IPS-11a (cell line): ENCODE results near the gene SCN4B.

Experiments
- H3K4me3 ChIP-seq: one replicate; pipeline ENCODE4 v1.5.1; 2013; ENCODE audit warnings: low read depth, low read length, control low read depth

Gene SCN4B

DNA sequence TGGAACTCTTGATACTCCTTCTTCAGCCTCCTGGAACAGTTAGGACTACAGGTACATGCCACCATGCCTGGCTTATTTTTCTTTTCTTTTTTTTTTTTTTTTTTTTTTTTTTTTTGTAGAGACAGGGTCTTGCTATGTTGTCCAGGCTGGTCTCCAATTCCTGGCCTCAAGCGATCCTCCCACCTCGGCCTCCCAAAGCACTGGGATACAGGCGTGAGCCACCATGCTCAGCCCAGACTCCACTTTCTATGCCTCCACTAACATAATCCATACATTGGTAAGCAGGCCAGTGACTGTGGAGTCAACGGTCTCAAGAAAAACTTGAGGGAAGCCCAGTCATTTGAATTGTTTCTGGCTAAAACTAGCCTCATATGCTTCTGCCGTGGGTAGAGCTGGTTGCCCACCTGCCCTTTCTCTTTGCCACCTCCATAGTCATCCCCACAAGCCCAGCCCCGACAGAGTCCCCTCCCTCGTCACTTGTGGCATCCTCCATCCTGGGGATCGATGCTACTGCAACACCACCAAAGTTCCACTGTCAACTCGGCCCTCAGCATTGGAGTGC lies 21.5 kb upstream of the SCN4B start:
- H3K4me3 ChIP-seq, result no peak overlapping the region

DNA sequence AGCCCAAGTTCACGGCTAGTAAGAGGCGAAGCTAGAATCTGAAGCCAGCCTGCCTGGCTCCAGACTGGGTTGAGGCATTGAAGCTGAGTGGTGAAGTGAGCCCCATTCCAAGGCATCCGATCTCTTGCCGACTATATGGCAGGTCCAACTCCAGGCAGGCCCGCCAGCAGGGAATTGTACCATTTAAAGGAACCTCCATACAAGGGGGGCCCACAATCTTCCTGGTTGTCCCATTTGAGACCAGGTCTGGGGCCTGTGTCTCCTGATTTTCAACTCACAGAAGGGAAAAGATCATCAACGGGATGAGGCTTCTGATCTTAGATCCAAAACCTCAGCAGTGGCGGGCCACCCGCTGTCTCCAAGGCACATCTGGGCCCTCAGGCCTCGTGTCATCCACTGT lies 19.7 kb upstream of the SCN4B start:
- H3K4me3 ChIP-seq, result no peak overlapping the region

DNA sequence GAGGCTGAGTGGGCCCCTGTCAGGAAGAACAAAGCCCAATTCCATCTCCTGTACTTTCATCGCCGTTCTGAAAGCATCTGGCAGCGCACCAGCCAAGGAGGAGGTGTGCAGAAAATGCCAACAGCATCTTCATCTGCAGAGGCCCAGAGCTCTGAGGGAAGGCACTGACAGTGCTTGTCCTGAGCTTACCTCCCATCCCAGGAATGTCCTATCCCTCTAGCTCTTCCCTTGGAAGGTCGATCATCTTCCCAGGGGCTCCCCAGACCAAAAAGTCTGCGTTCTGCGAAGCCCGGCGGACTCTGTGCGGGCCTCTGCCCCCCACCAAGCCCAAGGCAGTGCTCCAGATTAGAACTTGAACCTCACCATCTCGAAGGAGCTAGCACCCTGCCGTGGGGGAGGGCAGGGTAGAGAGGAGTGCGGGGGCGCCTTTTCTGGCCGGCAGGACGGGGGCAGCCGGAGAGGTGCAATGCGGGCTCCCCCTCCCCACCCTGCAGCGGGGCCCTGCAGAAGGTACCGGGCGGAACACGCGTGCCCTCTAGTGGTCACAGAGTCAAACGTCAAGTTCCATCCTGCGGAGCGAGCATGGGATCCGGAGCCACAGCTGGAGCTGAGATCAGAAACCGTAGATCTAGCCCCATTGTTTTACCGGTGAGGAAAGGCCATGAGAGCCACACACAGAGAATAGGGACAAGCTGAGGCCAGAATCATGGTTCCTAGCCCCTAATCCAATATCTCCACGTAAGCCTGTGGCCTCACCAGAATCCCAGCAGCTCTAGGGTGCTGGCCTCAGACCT lies 18.8 kb upstream of the SCN4B start:
- H3K4me3 ChIP-seq, result peak overlapping the region; percentile 57

DNA sequence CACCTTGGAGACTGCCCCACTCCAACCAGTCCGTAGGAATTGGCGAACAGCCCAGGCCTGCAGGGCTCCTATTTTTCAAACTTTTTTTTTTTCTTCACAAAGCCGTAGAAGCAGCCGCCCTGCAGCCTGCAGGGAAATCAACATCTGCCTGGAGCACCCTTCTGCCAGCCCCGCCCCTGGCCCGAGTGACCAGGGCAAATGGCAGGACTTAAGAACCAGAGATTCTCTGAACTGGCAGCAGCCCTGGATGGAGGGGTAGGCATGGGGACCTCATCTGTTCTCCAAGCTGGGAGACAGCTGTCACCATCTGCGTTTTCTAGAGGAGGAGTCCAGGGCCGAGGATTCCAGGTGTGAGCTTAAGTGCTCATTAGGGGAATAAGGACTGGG lies 18.3 kb upstream of the SCN4B start:
- H3K4me3 ChIP-seq, result no peak overlapping the region

DNA sequence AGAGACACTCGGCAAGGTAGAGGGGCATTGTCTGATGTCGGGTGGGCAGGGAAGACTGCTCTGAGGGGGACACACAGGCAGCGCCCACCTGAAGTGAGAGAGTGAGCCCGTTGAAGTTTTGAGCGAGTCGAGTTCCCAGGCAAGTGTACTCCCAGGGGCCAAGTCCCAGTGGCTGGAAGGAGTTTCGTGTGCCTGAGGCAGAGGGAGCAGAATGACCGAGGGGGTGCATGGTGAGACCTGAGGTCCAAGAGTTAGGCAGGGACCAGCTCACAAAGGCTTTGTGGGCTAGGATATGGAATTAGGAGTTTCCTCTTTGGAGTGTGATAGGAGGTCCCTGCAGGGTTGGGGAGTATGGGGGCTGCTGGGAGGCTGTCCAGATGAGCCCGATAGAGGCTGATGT lies 17.6 kb upstream of the SCN4B start:
- H3K4me3 ChIP-seq, result no peak overlapping the region

DNA sequence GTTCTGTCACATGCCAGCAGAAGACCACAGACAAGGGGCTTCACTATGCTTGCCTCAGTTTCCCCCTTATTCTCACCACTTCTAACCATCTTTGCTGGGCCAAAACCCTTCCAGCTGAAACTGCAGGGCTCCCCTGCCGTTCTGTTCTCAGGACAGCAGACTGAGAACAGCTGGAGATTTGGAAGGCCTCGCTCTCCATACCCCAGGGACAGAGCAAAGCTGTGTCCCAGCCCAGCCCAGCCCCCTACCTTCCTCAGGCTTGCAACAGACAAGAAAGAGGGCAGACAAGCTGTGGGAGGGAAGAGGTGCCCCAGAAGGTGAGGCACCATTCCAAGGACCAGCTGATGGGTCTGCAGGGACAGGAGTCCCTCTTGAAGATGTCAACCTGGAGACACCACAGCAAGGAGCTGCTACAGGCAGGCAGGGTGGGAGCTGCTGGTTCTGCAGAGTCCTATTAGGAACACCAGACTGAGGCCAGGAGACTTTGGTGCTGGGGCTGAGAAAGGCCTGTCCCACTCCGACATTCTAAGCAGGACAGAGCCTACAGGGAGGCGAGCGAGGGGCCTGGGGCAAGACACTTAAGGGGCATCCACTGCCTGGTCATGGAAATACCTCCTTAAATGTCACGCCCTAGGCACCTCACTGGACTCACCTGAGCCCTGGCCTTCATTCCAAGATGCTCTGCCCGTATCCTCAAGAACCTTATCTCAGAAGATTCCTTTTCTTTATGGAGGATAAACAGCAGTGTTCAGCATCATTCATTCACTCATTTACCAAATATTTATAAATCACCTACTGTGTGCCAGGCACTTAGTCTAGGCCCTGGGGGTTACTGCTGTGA lies 16.9 kb upstream of the SCN4B start:
- no peak overlapping the region for H3K4me3 ChIP-seq

DNA sequence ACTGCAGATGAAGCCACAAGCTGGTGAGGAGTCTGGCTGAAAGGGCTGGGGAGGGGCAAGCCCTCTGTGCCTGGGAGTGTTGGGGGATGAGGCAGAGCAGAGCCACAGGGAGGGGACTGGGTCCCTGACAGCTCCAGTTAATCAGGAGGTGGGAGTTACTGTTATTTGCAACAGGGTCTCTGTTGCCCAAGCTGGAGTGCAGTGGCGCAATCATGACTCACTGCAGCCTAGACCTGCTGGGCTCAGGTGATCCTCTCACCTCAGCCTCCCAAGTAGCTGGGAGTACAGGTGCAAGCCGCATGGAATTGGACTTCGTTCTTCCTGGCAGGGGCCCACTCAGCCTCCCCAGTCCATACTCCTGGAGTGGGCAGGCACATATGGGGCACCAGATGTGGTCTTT lies 16.1 kb upstream of the SCN4B start:
- no peak overlapping the region for H3K4me3 ChIP-seq

DNA sequence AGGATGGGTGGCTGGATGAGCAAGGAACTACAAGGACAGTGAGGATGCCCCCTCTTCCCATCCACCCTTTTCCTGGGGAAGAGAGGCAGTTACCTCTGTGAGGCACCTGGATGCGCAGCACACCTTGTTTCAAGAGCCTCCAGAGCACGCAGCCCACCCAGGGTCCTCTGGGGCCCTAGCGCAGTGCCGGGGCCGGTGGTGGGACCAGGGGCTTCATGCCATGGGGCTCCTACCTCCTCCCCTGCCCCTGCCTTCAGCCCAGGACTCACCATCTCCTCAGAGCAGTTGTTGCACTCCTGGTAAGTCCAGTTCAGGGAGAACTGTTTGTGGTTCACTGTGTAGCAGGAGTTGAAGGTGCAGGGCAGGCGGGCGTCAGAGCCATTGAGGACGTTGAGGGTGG lies 15.7 kb upstream of the SCN4B start:
- no peak overlapping the region for H3K4me3 ChIP-seq

DNA sequence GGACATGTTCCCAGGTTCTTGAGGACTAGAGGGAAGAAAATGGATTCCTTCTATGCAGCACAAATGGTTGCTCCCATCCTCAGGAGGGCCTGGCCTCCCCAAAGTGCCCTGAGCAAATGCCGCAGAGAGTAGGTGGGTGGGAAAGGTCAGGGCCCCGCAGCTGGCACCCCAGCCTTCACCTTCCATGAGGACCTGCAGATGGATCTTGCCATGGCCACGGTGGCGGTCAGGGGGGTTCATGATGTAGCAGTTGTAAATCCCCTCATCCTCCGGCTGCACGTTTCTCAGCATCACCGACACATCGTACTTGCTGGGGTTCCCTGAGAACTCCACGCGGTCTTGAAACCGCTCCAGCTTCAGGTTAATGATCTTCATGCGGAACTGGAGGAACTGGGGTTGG lies 15.3 kb upstream of the SCN4B start:
- no peak overlapping the region for H3K4me3 ChIP-seq

DNA sequence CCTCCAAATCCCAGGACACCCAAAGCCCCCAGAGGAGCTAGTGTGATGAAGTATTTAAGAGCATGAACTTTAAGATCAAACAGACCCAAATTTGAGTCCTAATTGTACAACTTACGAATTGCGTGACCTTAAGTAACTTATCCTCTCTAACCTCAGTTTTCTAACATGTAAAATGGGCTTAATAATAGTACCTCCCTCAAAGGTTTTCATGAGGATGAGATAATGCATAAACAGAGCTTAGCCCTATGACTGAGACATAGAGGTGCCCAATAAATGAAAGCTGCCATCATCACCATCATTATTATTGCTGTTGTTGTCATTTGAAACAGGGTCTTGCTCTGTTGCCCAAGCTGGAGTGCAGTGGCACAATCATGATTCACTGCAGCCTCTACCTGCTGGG lies 14.6 kb upstream of the SCN4B start:
- no peak overlapping the region for H3K4me3 ChIP-seq

DNA sequence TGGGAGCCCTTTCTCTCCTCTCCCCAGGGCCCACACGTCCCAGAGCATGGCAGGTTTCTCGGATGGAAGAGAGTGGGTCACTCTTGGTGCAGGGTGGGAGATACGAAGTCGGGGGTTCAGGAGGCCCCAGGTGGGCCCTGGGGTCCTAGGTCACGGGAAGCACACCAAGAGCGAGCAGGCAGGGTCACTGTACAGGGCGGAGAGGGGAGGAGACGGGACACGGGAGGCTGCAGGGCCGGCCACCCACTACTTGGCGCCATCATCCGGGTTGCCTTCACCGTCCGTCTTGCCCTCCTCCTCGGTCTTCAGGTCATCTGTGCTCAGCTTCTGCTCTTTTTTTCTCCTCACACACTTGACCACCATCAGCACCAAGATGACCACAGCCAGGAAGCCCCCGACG lies 14.0 kb upstream of the SCN4B start:
- H3K4me3 ChIP-seq, result no peak overlapping the region

DNA sequence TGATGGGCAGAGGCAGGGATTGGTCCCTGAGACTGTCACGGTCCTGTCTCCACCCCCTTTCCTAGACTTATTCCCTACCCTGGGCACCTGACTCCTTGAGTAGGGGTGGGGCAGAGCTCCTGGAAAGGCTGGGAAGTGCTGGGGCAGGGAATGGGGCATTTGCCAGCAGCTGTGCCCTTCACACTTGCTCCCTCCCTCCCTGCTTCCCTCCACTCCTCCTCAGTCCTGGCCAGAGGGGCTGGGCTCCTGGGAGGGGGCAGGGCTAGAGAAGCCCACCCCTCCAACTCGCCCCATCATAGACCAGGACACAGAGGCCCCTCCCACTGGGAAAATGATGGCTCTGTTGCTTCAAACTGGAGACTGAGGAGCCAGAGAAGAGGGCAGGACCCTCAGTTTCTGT lies 12.3 kb upstream of the SCN4B start:
- H3K4me3 ChIP-seq, result no peak overlapping the region

DNA sequence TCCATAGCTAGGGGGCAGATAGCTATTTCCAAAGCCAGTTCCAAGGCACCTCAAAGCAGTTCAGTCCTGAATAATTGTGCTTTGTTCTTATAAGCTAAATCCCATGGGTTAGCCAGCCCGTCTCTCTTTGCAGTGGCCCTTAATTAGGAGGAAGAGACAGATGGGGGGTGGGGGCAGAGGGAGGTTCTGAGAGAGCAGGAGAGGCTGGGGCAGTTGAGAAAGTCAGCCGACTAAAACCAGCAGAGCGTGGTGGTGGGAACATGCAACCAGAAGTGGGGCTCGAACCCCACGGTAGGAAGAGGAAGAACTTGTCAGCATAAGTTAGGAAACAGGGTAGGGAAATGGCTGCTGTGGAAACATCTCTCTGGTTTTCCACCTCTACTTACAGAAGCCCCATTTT lies 10.9 kb upstream of the SCN4B start:
- H3K4me3 ChIP-seq, result no peak overlapping the region

DNA sequence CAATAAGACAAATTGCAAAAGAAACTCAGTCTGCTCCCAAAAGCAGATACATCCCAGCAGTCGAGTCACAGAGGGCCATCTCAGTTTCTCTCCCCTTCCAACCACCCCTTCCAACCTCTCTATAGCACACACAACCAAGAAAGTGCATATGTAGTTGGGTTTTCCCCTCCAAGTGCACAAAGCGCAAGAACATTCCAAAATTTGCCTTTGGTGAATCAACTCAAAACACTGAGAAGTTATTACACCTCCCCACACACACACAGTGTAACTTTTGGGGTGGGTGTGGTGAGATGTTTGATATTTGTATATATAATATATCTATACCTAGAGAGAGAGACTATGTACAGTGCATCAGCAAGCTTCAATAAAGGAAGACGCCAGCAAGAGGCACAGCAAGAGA lies 10.2 kb upstream of the SCN4B start:
- no peak overlapping the region for H3K4me3 ChIP-seq

DNA sequence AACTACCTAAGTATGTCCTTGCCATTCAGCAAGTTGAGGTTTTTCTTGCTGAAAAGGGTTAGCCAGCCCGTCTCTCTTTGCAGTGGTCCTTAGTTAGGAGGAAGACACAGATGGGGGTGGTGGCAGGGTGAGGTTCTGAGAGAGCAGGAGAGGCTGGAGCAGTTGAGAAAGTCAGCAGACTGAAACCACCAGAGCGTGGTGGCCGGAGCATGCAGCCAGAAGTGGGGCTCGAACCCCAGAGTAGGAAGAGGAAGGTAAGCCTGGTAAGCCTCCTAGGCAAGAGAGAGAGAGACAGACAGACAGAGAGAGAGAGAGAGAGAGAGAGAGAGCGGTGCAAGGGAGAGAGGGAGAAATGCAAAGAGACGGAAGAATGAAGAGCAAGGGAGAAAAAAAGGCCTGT lies 9.2 kb upstream of the SCN4B start:
- H3K4me3 ChIP-seq, result no peak overlapping the region

DNA sequence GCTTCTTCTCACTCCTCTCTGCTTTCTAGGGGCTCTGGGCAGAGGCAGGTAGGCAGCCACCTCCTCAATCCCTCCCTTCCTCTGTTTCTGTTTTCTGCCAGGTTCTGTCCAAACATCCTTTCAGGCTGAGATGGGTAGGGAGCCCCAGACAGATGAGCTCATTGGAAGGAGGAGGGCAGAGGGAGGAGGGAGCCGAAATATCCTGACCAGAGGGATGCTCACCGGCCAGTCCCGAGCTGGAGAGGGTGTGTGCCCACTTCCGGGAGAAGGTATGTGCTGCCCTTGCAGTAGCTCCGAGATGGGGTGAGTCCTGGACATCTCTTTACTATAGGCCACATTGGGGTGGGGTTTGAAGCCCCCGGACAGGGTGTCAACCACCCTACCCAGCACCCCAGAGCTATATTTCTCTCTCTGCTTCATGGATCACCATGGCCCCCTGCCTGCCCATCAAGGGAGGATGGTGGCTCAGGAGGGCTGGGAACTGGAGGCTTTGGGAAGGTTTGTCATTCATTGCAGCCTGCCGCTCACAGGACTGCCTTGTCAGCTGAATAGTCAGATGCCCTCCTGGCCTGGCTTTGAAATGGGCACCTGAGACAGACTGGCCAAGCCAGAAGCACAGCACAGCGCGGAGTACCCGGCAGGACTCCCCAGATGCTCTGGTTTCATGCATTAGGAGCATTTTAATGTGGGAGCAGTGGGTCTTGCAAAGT lies 4.7 kb upstream of the SCN4B start:
- no peak overlapping the region for H3K4me3 ChIP-seq

DNA sequence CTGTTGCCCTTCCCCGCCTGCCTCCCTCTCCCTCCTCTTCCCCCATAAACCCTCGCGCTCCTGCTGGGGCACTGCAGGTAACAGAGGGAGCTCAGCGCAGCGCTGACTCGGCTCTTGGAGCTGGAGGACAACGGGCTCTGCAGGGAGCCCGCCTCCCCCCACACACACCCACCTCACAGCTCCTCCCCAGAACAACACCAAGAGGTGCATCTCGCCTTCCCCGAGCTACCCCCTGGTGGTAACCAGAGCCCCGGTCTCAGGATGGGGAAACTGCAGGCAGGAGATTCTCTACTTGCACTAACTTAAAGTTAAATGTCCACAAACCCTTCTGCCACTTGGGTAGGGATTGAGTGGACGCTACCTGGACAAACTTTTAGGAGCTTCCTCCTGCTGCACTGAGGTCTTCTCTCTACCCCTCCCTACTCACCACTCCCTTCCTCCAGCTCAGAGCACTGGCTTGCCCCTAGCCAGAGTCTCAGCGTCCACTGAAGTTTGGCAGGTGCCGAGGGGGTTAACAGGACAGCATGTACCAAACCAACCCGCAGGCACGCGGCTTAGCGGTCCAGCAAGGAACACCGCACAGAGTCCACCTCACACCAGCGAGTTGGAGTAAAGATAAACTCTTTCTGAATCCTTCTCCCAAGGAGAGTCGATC lies 4.0 kb upstream of the SCN4B start:
- H3K4me3 ChIP-seq, result no peak overlapping the region

DNA sequence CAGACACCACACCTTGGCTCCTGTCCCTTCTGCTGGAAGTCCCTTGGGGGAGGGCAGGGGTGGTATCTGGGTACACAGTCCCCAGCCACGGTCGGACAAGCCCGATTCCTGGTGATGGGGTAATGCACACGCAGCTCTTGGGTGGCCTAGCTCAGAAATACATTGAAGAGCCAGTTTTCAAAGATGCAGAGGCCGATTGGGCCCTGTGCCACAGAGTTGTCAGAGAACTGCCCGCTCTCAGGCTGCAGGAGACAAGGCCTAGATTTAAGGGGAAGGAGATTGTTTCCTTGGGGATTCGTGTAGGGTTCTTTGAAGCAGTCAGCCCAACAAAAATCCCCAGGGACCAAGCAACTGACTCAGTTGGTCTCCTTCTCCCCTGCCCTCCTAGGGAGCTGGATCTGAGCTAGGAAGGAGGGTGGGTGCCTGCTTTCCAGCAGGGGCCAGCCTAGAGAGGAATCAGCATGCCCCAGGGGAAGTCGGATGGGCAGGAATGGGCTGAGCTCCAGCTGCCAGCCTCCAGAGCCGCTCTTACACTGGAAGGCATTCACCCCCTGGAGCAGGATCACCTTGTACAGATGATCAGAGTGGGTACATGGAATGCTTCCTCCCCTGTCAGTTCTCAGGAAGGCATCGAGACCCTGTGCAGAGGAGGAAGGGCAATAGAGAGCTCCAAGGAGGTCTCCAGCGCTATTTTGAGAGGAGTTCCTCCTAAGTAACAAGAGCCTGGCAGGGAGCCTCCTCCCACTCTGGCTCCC lies 3.3 kb upstream of the SCN4B start:
- H3K4me3 ChIP-seq, result no peak overlapping the region

DNA sequence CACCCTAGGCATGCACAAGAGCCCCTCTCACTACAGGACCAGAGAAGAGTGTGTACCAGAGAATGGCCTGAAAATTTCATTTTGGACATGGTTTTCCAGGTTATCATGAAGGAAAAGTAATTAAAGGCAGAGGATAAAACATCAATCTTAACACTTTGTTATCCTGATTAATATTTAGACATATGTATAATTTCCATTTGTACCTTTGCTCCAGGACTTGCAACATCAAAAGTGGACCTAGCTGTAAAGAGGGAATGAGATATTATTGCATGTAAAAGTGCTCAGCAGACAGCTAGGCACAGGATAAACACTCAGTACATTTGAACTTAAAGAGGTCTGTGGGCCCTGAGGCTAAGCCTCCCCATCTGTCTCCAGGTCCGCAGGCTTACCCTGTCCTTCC lies 2.0 kb upstream of the SCN4B start:
- H3K4me3 ChIP-seq, result no peak overlapping the region

DNA sequence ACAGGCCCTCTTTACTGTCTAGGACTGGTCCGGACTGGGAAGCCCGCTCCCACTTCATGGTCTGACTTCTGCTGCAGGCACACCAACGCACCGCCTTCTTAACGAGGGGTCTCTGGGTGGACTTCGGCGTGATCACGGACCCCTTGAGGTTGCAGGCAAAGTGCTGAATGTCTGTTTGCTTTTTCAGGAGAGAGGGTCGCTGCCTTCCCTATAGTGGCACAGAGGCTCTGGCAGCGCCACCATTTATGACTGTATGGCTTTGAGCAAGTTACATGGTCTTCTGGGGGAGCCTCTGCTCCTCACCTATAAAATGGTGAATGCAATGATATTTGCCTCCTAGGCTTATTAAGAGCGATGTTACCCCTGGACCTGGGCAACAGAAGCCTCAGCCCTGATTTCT lies 1.4 kb upstream of the SCN4B start:
- no peak overlapping the region for H3K4me3 ChIP-seq
